GM21360 (cell line): Measurements from ENCODE around the gene PMM1.
A peak's percentile ranks its signal among the peaks of the same experiment; 100 is the strongest.
"Not testable (repeated sequence)": the region's sequence is repeated elsewhere in the genome, so short reads cannot be mapped to it uniquely, and the experiment has no call there.

Source experiments
- ATAC-seq: cut with Tn5 transposase; IDR thresholded peaks from one replicate; pipeline ENCODE4 v1.9.1; 2021; ENCODE audit warnings: mild to moderate bottlenecking, moderate library complexity; ENCODE audit not compliant: unreplicated experiment

The PMM1 gene

DNA sequence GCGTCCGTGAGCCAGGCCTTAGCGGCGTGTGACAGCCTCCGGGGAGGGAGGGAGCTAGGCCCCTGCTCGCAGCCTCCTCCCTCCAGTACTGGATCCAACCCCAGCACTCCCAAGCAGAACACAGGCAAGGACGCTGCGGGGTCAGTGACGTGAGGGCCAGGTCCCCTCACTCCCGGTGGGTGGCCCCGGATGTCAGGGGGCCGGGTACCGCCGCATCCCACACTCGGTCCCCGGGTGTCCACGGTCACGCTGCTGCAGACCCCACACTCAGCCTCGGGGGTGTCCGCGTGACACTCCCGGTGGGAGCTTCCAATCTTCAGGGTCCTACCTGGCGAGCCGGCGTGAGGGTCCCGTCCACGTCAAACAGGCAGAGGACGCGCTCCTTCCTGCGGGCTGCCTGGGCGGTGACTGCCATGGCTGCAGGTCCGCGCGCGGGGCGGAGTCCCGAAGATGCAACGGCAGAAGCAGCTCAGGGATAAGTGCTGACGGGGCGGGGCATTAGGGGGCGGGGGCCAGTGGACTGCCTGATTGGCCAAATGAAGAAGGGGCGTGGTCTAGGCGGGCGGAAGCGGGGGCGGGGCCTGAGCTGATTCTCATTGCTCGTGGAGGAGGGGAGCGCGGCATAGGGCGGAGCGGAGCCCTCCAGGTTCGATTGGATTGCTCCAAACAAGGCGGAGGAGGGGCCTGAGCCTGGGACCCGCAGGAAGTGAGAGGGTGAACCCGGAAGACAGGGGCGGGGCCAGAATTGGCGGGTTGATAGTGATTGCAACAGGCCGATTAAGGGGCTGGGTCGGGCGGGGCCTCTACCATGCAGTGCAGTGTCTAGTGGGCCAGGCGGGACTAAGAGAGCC, at the start of gene PMM1:
Gene PMM1 (minus strand): TSS at position 450 of the 851 bp plus-strand sequence. CDS start 35 bp downstream, at position 415.
- peak; percentile 88 for ATAC-seq

DNA sequence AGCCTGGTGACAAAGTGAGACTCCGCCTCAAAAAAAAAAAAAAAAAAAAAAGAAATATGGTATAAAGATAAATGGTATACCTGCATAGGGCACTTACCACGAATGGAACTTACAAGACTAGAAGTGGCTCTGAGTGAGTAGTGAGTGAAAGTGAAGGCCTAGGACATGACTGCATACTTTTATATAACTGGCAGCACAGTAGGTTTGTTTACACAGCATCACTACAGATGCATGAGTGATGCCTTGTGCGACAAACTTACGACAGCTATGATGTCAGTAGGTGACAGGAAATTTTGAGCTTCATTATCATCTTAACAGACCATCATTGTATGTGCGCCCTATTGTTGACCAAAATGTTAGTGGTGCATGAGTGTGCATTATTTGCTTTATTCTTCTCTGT, 49.1 kb upstream of the PMM1 start:
- ATAC-seq, result no peak

DNA sequence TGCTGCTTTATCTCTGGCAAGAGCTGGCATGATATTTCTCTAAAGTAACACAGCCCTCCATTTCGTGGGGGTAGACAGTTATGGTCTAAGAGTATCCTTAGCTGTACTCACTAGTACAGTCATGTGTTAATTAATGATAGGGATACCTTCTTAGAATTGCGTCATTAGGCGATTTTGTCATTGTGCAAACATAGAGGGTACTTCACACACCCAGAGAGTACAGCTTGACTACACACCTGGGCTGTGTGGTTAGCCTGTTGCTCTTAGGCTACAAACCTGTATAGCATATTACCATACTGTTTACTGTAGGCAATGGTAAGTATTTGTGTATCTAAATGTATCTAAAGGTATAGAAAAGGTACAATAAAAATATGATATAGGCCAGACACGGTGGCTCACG, 48.5 kb upstream of the PMM1 start:
- no peak for ATAC-seq

DNA sequence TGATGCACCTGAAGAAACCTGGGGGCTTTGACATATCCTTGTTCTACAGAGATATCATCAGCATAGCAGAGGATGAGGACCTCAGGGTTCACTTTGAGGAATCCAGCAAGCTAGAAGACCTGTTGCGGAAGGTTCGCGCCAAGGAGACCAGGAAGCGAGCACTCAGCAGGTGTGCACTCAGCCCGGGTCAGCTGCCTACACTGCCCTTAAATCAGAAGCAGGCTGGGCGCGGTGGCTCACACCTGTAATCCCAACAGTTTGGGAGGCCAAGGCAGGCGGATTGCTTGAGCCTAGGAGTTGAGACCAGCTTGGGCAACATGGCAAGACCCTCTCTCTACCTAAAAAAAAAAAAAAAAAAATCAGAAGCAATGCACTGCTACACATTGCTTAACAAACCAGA, 48.0 kb upstream of the PMM1 start:
- not testable (repeated sequence) for ATAC-seq

DNA sequence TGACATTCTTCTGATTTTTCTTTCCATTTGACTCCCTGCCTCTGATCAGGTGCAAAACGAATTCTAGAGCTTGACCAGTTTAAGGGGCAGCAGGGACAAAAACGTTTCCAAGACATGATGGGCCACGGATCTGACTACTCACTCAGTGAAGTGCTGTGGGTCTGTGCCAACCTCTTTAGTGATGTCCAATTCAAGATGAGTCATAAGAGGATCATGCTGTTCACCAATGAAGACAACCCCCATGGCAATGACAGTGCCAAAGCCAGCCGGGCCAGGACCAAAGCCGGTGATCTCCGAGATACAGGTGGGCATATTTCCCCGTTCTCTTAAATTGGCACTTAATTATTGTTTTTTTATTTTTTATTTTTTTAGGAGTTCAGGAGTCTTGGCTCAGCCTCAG, 46.8 kb upstream of the PMM1 start:
- ATAC-seq, result no peak

DNA sequence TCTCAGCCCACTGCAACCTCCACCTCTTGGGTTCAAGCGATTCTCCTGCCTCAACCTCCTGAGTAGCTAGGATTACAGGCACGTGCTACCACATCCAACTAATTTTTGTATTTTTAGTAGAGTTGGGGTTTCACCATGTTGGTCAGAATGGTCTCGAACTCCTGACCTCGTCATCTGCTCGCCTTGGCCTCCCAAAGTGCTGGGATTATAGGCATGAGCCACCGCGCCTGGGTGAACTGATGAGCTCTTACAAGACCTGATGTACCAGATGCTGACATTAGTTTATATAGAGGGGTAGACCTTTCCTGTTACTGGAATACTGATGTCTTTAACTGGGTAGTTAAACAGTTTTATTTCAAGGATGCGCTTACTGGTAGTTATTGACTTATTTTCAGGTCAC, 45.0 kb upstream of the PMM1 start:
- not testable (repeated sequence) for ATAC-seq

DNA sequence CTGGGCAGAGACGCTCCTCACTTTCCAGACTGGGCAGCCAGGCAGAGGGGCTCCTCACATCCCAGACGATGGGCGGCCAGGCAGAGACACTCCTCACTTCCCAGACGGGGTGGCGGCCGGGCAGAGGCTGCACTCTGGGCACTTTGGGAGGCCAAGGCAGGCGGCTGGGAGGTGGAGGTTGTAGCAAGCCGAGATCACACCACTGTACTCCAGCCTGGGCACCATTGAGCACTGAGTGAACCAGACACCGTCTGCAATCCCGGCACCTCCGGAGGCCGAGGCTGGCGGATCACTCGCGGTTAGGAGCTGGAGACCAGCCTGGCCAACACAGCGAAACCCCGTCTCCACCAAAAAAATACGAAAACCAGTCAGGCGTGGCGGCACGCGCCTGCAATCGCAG, 42.0 kb upstream of the PMM1 start:
- not testable (repeated sequence) for ATAC-seq

DNA sequence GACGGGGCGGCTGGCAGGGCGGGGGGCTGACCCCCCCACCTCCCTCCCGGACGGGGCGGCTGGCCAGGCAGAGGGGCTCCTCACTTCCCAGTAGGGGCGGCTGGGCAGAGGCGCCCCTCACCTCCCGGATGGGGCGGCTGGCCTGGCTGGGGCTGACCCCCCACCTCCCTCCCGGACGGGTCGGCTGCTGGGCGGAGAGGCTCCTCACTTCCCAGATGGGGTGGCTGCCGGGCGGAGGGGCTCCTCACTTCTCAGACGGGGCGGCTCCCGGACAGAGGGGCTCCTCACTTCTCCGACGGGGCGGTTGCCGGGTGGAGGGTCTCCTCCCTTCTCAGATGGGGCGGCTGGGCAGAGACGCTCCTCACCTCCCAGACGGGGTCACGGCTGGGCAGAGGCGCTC, 41.5 kb upstream of the PMM1 start:
- ATAC-seq, result not testable (repeated sequence)

DNA sequence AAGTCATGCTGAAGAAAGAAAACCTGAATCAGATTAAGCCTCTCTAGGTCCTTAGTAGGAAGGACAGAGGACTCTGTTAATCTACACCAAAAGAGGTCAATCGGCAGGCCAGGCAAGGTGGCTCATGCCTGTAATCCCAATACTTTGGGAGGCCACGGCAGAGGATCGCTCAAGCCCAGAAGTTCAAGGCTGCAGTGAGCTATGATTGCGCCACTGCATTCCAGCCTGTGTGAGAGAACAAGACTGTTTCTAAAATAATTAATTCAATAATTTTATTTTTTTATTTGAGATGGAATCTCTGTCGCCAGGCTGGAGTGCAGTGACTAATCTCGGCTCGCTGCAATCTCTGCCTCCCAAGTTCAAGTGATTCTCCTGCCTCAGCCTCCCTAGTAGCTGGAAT, 35.9 kb upstream of the PMM1 start:
- no peak for ATAC-seq

DNA sequence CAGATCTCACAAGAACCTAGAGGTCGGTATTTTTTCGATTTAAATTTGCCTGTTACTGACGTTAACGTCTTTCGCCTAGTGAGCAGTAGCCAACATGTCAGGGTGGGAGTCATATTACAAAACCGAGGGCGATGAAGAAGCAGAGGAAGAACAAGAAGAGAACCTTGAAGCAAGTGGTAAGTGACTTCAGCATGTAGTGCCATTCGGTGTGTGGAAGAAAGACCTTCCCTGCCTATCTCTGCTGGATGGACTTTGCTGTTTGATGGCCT, 32.2 kb upstream of the PMM1 start:
- no peak for ATAC-seq

DNA sequence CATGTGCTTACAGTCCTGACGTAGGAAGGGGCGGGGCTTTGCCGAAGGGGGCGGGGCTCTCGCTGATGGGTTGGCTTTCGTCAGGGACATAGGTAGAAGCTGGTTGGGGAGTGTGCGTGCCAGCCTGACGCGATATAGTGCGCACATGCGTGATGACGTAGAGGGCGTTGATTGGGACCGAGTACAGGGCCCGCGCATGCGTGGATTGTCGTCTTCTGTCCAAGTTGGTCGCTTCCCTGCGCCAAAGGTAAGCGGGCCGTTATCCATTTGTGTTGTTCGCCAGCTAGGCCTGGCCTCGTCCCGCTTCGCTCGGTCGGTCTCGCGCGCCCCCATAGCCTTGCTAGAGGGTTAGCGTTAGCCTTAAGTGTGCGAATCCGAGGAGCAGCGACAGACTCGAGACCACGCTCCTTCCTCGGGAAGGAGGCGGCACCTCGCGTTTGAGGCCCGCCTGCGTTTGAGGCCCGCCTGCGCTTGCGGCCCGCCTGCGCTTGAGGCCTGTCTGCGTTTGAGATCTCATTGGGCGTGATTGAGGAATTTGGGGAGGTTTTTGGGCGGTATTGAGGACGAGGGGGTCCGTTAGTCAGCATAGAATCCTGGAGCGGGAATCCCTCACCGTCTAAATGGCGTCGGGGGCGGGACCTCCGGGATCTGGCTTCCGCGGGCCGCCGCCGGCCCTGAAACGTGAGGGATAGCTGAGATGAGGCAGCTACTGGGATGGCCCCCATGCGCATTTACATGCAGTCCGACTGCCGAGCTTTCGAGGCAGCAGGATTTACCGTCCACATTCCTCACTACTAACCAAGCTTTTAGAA, 31.7 kb upstream of the PMM1 start, which contains the start of gene XRCC6:
Gene XRCC6 (plus strand): TSS at position 197 of the 812 bp plus-strand sequence. CDS start 710 bp downstream, outside the sequence.
- peak; percentile 73 for ATAC-seq

DNA sequence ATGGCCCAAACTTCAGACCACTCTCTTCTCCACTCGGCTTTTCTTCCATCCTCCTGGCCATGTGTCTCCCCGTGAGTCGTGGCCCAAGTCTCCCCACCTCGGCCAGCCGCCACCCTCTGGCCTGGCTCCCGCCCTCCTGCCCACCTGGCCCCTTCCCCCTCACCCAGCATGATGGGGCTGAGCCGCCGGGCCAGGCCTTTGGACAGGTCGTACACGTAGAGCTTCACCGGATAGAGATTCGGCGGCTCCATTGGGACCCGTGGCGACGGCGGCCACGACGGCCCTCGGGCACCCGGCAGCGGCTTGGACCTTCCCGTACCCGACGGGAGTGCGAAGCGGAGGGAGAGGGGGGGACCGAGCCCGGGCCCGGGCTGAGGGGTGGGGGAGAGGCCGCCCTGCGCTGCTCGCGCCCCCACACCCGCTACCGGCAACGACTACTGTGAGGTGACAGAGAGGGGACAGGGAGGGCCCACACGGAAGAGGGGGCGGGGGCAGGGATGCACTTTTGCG, 31.0 kb upstream of the PMM1 start, which contains the start of gene DESI1:
Gene DESI1 (minus strand): TSS at position 455 of the 510 bp plus-strand sequence. CDS start 204 bp downstream, at position 251.
- ATAC-seq, result peak; percentile 22

DNA sequence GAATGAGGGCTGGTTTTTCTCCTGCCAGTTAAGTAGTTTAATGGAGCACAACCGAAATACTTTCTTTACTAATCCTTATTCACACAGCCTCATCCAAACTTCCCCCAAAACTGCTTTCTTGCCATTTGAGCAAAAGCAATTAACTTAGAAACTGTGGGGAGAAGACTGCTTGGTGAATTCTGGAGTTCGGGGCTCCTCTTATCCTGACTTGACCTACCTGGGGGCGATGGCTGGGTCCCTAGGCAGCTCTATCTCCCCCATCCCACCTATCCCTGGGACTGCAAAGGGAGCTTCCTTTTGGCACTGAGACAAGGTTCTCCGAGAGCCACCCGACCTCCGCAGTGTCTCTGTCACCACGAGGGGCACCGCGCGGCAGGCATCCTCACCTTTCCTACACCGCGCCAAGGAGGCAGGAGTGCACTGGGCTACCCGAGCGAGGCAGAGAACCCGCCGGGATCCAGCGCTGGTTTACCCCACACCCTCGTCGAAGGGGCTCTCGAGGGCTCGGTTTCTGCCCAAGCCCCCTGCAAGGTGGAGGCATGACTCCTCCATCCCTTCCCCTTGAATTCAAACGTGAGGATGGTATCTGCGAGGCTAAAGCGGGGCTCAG, 30.4 kb upstream of the PMM1 start:
- ATAC-seq, result no peak

DNA sequence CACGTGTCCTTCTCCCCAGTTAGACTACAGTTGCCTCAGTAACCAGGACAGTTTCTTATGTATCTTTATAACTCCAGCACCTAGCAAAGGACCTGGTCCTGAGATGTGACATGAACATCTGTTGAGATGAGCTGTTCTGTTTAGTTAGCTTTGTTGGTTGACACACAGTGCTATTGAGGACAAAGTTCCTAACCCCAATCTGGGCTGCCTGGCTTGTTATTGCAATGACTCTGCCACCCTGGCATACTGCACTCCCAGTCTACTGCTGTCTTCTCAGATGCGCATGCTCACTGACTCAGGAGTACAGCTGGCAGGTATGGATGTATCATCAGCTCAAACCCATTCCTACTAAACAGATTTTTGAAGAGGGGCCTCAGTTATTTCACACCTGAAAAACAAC, 23.8 kb upstream of the PMM1 start:
- ATAC-seq, result no peak

DNA sequence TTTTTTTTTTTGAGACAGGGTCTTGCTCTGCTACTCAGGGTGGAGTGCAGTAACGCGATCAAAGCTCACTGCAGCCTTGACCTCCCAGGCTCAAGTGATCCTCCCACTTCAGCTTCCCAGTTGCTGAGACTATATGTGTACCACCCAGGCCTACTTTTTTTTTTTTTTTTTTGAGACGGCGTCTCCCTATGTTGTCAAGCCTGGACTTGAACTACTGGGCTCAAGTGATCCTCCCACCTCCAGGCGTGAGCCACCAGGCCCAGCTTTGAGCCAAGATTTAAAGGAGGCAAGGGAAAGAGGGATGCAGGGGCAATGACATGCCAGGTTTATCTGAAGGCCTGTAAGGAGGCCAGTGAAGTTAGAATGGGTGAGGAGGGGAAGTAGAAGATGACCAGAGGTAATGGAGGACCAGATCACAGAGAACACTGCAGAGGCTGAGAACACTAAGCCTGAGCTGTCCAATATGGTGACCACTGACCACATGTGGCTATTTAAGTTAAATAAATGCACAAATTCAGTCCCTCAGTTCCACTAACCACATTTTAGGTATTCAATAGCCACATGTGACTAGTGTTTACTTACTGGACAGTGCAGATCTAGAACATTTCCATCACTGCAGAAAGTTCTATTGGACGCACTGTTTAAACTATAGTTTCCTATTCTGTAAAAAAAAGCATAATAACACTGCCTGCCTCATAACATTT, 23.1 kb upstream of the PMM1 start:
- ATAC-seq, result no peak

DNA sequence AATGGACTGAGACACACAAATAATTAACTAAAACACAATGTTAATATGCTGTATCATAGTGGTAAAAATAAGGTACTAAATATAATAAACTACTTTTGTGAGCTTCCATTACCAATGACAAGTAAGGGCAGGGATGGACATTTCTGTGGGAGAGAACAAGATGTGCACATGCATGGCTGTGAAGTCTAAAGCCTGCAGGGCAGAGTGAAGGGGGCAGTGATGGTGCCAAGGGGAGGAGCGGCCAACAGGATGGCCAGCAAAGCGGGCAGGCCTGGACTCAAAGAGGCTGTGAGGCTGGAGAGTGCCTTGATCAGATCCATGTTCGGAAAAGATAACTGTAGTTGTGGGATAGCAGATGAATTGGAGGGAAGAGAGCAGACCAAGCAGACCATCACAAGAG, 18.7 kb upstream of the PMM1 start:
- ATAC-seq, result no peak

DNA sequence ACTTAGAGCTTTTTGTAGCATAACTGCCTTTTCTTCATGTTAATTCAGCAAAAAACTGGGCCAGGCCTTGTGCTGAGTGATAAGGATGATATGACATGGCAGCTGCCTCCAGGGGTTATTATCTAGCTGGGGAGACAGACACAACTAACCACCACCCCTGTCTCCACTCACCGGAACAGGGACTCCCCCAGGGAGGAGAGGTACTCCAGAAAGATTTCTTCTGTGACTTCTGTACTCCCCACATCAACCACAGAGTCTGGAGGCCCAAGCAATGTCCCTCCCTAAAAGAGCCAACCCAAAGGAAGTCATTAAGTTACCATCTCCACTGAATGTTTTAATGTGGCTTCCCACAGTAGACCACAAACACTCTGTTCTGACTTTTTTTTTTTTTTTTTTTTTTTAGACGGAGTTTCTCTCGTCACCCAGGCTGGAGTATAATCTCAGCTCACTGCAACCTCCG, 14.3 kb upstream of the PMM1 start:
- ATAC-seq, result no peak

DNA sequence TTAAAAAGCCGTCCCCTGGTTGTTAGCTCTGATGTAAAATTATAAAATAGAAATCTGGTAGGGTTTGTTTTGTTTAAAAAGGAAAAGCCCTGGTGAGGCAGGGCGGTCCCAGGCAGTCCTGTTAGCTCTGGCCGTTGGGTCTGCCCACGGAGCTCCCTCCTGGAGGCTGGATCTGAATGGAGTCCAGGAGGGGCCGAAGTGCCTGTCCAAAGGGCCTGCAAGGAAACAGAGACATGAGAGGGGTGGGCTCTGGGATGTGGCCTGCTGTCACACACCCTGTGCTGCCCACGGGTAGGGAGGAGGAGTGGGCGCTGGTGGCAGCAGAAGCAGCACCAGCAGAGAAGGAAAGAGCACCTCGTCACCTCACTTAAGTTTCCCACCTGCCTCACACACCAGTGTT, 11.3 kb upstream of the PMM1 start:
- ATAC-seq, result no peak

DNA sequence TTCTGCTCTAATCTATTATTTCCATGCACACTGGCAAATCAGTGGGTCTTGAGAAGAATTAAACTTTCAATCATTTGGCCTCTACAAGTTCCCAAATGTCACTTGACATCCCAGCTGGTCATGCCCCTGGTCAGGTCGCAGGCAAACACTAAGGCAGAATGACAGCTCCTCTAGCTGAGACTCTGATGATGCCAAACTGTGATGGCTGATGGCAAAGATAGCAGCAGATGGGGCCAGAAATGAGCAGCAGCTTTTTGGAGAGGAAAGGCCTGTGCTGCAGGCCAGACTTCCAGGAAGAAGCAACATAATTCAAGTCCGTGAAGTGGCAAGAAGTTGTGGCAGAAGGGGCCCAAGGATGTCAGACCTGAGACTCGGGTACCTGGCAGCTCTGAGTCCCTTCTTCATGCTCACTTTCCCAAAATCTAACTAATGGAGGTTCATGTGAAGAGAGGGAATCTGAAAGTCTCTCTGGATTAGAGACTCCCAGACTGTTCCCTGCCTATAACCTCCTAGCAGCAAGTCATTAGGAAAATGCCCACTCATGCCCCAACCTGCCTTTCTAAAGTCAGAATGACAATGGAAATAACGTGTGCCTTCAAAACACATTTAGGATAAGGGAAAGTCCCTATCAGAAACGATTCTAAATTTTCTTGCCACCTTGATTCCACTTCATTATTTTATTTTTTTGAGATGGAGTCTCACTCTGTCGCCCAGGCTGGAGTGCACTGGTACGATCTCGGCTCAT, 9.4 kb upstream of the PMM1 start:
- ATAC-seq, result no peak

DNA sequence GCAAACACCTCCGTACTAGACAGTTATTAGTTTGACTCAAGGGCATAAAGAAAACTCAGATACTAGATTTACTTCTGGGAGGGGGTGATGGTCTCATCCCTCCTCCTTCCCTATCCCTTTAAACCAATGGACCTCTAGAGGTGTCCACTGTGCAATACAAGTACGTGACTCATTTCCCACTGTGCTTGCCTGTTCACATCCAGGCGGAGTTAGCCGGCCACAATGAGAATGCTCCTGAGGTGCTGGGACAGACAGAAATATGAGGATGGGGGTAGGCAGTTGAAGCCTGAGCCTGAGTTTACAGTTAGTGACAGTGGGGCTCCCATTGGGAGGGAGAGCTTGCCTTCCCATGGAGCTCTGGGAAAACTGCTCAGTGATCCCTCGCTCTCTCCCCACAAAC, 8.4 kb upstream of the PMM1 start:
- ATAC-seq, result no peak
